Neural cell (in vitro differentiated cells): ENCODE results near the gene ADARB1. TPM values are rescaled to one million over a fixed set of nuclear protein-coding genes. Genes with fewer than 3 reads are reported as not detected.
"Not testable (repeated sequence)": the region's sequence is repeated elsewhere in the genome, so short reads cannot be mapped to it uniquely, and the experiment has no call there.

Experiments
- H2AFZ ChIP-seq: fragments of 200-600, 300-800 bp; sonication (generic), shearing (Covaris generic); 2 replicates; pipeline ENCODE4 v1.6.0; 2014; ENCODE audit warnings: low read depth, mild to moderate bottlenecking, antibody characterized with exemption, low read length, moderate library complexity
- H3F3A ChIP-seq: fragments of 200-600 bp; shearing (Covaris generic); 2 replicates; pipeline ENCODE4 v1.6.1; 2016; ENCODE audit warnings: mild to moderate bottlenecking, moderate library complexity, mixed read lengths, antibody characterized with exemption, low read length; ENCODE audit not compliant: insufficient read depth, poor library complexity, severe bottlenecking
- H3K27ac ChIP-seq: fragments of 200-600, 300-800 bp; sonication (generic), shearing (Covaris generic); 2 replicates; pipeline ENCODE4 v1.5.1; 2014; ENCODE audit warnings: mild to moderate bottlenecking, low read length, moderate library complexity
- H3K27me3 ChIP-seq: fragments of 300-800, 200-600 bp; sonication (generic), shearing (Covaris generic); 2 replicates; pipeline ENCODE4 v1.6.0; 2014; ENCODE audit warnings: mild to moderate bottlenecking, low read depth, low read length, moderate library complexity; ENCODE audit not compliant: insufficient read depth
- H3K36me3 ChIP-seq: fragments of 300-800, 200-600 bp; sonication (generic), shearing (Covaris generic); 2 replicates; pipeline ENCODE4 v1.5.1; 2014; ENCODE audit warnings: mild to moderate bottlenecking, antibody characterized with exemption, low read length, moderate library complexity; ENCODE audit not compliant: insufficient read depth
- H3K4me2 ChIP-seq: fragments of 300-800, 200-600 bp; sonication (generic), shearing (Covaris generic); 2 replicates; pipeline ENCODE4 v1.6.0; 2014; ENCODE audit warnings: mild to moderate bottlenecking, low read length
- H3K4me3 ChIP-seq: fragments of 300-800, 200-600 bp; sonication (generic), shearing (Covaris generic); 2 replicates; pipeline ENCODE4 v1.5.1; 2014; ENCODE audit warnings: mild to moderate bottlenecking, low read length, moderate library complexity
- H3K79me2 ChIP-seq: fragments of 200-600 bp; shearing (Covaris generic); replicated peaks from 2 replicates; pipeline ENCODE4 v1.6.0; 2014; ENCODE audit warnings: mild to moderate bottlenecking, low read length, moderate library complexity; ENCODE audit not compliant: insufficient read depth
- H3K9ac ChIP-seq: fragments of 300-800, 200-600 bp; sonication (generic), shearing (Covaris generic); 2 replicates; pipeline ENCODE4 v1.6.1; 2016; ENCODE audit warnings: mild to moderate bottlenecking, low read length, mixed read lengths
- H3K9me2 ChIP-seq: fragments of 200-600 bp; shearing (Covaris generic); 2 replicates; pipeline ENCODE4 v1.6.1; 2016; ENCODE audit warnings: mild to moderate bottlenecking, low read length, mixed read lengths; ENCODE audit not compliant: insufficient read depth
- H3K9me3 ChIP-seq: fragments of 200-600, 300-800 bp; sonication (generic), shearing (Covaris generic); 2 replicates; pipeline ENCODE4 v1.6.1; 2016; ENCODE audit warnings: mild to moderate bottlenecking, mixed run types, low read length, moderate library complexity, mixed read lengths
- H4K20me1 ChIP-seq: fragments of 200-600 bp; shearing (Covaris generic); 2 replicates; pipeline ENCODE4 v1.6.1; 2016; ENCODE audit warnings: mild to moderate bottlenecking, mixed run types; ENCODE audit not compliant: insufficient read depth
- CTCF ChIP-seq: fragments of 450-650 bp; IDR thresholded peaks from 2 replicates; pipeline ENCODE4 v1.5.1; 2014; ENCODE audit warnings: antibody characterized with exemption, mild to moderate bottlenecking, moderate library complexity; ENCODE audit not compliant: poor library complexity, severe bottlenecking
- EP300 ChIP-seq: fragments of 450-650 bp; conservative IDR thresholded peaks from 2 replicates; pipeline ENCODE4 v1.6.1; 2014; ENCODE audit warnings: antibody characterized with exemption, mild to moderate bottlenecking, moderate library complexity; ENCODE audit not compliant: poor library complexity, severe bottlenecking
- EZH2 ChIP-seq: fragments of 200-600, 300-800 bp; shearing (Covaris generic), sonication (generic); IDR thresholded peaks from 2 replicates; pipeline ENCODE4 v1.6.1; 2014; ENCODE audit warnings: antibody characterized with exemption, low read length, borderline replicate concordance, mild to moderate bottlenecking; ENCODE audit not compliant: insufficient read depth, poor library complexity, severe bottlenecking
- MXI1 ChIP-seq: fragments of 450-650 bp; conservative IDR thresholded peaks from 2 replicates; pipeline ENCODE4 v1.6.1; 2014; ENCODE audit warnings: antibody characterized with exemption, mild to moderate bottlenecking; ENCODE audit not compliant: poor library complexity, severe bottlenecking
- POLR2AphosphoS5 ChIP-seq: IDR thresholded peaks from 2 replicates; pipeline ENCODE4 v1.6.1; 2012
- RAD21 ChIP-seq: fragments of 450-650 bp; conservative IDR thresholded peaks from 2 replicates; pipeline ENCODE4 v1.6.1; 2014; ENCODE audit warnings: antibody characterized with exemption, mild to moderate bottlenecking, moderate library complexity
- REST ChIP-seq: IDR thresholded peaks from 2 replicates; pipeline ENCODE4 v1.6.1; 2012; ENCODE audit warnings: borderline replicate concordance
- SMC3 ChIP-seq: fragments of 450-650 bp; conservative IDR thresholded peaks from 2 replicates; pipeline ENCODE4 v1.6.1; 2014; ENCODE audit warnings: antibody characterized with exemption, mild to moderate bottlenecking, moderate library complexity; ENCODE audit not compliant: poor library complexity
- TAF1 ChIP-seq: IDR thresholded peaks from 2 replicates; pipeline ENCODE4 v1.6.1; 2012; ENCODE audit warnings: low read depth
- polyA plus RNA-seq: library from polyadenylated mRNA; depleted of rRNA; stranded (reverse); fragments of >200 nt; gene quantifications from 2 replicates; pipeline ENCODE4 v1.2.3, GENCODE V29; 2014

Gene ADARB1
- polyA plus RNA-seq, 1 donor from 2014 or later, result 8.9 TPM

DNA sequence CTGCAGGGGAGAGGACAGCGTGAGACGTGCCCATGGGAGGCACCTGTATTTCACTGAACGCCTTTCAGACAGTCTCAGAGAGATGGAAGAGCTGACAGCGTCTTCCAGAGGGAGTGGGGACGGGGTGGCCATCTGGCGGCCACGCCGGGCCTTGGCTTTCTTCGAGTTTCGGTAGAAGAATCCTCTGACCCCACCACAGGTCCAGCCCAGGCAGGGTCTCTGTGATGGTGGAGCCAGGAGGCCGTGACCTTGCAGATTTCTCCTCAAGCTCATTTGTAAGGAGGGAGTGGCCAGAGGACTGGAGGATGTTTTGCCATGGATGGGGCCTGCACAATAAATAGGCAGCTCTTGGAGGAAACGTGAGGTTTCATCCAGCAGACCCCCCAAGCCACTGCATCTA is 47.6 kb upstream of the ADARB1 start:
- H4K20me1 ChIP-seq, result no peaks in the 10 kb centered on the region
- no peaks in the 10 kb centered on the region for H3K79me2 ChIP-seq
- H3K27me3 ChIP-seq, result no peaks in the 10 kb centered on the region
- no peak overlapping the region for H3K9ac ChIP-seq
- no peak overlapping the region for H3K27ac ChIP-seq
- TF ChIP-seq EZH2 (no peak), TAF1 (no peak), EP300 (no peak), CTCF (no peak), POLR2AphosphoS5 (no peak), RAD21 (no peak), SMC3 (no peak), REST (no peak), MXI1 (no peak)
- H3K9me2 ChIP-seq, result no peaks in the 10 kb centered on the region
- H3K36me3 ChIP-seq, result no peaks in the 10 kb centered on the region
- H3K9me3 ChIP-seq, result no peaks in the 10 kb centered on the region
- no peak overlapping the region for H3K4me2 ChIP-seq
- no peaks in the 10 kb centered on the region for H3F3A ChIP-seq
- H2AFZ ChIP-seq, result no peak overlapping the region
- no peak overlapping the region for H3K4me3 ChIP-seq

DNA sequence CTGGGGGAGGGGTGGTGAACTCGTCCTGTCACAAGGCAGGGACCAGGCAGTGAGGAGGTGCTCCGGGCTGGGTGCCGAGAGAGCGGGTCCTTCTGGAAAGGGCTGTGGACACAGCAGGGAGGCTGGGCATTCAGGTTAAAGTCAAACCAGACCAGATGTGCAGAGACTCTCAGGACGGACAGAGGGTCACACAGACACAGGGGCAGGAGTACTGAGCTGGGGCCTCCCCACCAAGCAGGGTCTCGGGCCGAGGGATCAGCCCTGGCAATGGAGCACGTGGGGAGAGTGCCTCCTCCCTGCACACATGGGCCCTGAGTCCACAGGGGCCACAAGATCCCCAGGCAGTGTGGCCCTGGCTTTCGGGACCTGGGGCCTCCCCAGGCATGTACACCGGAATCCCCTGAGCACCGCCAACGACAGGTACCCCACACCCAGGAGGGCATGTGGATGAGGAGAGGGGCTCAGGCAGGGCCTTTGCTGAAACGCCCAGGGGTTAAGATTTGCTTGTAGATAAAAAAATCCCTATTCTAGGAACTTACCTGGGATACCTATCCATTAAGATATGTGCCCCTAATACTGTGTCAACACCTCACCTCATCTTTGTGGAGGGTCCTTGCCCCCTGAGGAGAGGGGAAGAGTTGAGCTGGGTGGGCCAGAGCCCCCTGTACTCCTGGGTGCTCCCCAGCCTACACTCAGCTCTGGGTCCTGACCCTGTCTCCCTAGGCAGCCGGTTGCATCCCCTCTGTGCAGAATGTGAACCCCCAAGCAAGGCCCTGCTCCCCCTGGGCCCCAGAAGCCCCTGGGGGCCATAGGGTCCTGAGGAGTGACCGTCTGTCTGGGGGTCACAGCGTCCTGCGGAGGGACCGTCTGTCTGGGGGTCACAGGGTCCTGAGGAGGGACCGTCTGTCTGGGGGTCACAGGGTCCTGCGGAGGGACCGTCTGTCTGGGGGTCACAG is 46.9 kb upstream of the ADARB1 start:
- H3K9me2 ChIP-seq, result no peaks in the 10 kb centered on the region
- H3K9me3 ChIP-seq, result no peaks in the 10 kb centered on the region
- no peak overlapping the region for H3K4me2 ChIP-seq
- H3K27ac ChIP-seq, result no peak overlapping the region
- H3K9ac ChIP-seq, result no peak overlapping the region
- H3K4me3 ChIP-seq, result no peak overlapping the region
- no peaks in the 10 kb centered on the region for H3K27me3 ChIP-seq
- H3K36me3 ChIP-seq, result no peaks in the 10 kb centered on the region
- no peak overlapping the region for H2AFZ ChIP-seq
- TF ChIP-seq EP300 (no peak), SMC3 (no peak), EZH2 (no peak), CTCF (no peak), MXI1 (no peak), RAD21 (no peak), TAF1 (no peak), POLR2AphosphoS5 (no peak), REST (no peak)
- H4K20me1 ChIP-seq, result no peaks in the 10 kb centered on the region
- no peaks in the 10 kb centered on the region for H3K79me2 ChIP-seq
- H3F3A ChIP-seq, result no peaks in the 10 kb centered on the region

GRCh38 chr21:45028645-45029044 is 45.7 kb upstream of the ADARB1 start:
- H3K9ac ChIP-seq, H3K4me3 ChIP-seq, H4K20me1 ChIP-seq, H2AFZ ChIP-seq, H3K4me2 ChIP-seq, H3K9me2 ChIP-seq, H3K27me3 ChIP-seq, H3K36me3 ChIP-seq, H3F3A ChIP-seq, H3K9me3 ChIP-seq, H3K79me2 ChIP-seq, H3K27ac ChIP-seq: not testable (repeated sequence)
